Measurements from ENCODE around the gene ACTL8.

The ACTL8 gene

DNA sequence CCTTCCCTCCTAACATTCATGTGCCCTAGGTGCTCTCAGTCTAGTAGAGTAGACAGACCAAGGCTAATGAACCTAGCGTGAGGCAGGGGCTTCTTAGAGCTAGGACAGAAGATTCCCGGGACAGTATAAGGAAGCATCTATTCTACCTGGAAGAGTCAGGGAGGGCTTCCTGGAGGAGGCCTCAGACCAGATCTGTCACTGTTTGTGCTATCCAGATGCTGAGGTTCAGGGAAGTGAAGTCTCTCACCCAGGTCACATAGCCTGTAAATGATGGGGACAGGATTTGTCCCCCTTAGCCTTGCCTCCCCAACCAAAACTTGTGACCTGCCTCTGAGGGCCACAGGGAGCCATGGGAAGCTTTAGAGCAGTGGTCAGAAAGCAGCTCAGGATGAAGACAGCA lies 20.7 kb downstream of the ACTL8 start:
- POLR2A ChIA-PET, result no interaction called here
- WGBS (ENCODE audit: insufficient coverage), result 100% methylated on average over 2 of the region's 2 CpGs

GRCh38 chr1:17776426-17776825 lies 21.3 kb downstream of the ACTL8 start:
- H3K4me1 ChIP-seq (ENCODE audit: control extremely low read depth in 1 of 4, control insufficient read depth in 4 of 4, insufficient read depth in 4 of 4, low read length in 3 of 4), result no peaks in the 10 kb centered on the region
- WGBS (ENCODE audit: insufficient coverage), result 42% methylated on average over 11 of the region's 11 CpGs
- no peaks in the 10 kb centered on the region for H3K9me3 ChIP-seq (ENCODE audit: control extremely low read depth in 1 of 5, control insufficient read depth in 4 of 5, insufficient read depth in 2 of 5, low read depth in 1 of 5, low read length in 4 of 5)
- no peak for DNase-seq
- POLR2A ChIA-PET, result interaction anchor here (0.6 kb wide), 1 partner anchor 75 kb away, joined by 4 read pairs; no protein-coding TSS in a partner anchor
- H3K27ac ChIP-seq (ENCODE audit: insufficient read depth in 1 of 2, low read depth in 1 of 2, low read length in 2 of 2, poor library complexity in 1 of 2, severe bottlenecking in 2 of 2), result no peak overlapping the region
- CTCF ChIA-PET, result no interaction called here
- peaks cover 0 to 24% (median 3%) of the 10 kb centered on the region in 5 experiments for H3K27me3 ChIP-seq (replicated peaks in 2 of 5; ENCODE audit: control insufficient read depth in 4 of 5, insufficient read depth in 5 of 5, low read length in 4 of 5)
- H3K36me3 ChIP-seq (ENCODE audit: control insufficient read depth in 4 of 4, insufficient read depth in 4 of 4, low read length in 3 of 4), result no peaks in the 10 kb centered on the region
- no peak overlapping the region for H3K4me3 ChIP-seq (ENCODE audit: control insufficient read depth in 1 of 7, extremely low read depth in 1 of 7, insufficient read depth in 4 of 7, low read depth in 2 of 7, low read length in 6 of 7)

More for the DNA sequence above, 20.7 kb downstream of the ACTL8 start:
- no peaks in the 10 kb centered on the region for H3K36me3 ChIP-seq (ENCODE audit: control insufficient read depth in 4 of 4, insufficient read depth in 4 of 4, low read length in 3 of 4)
- H3K27me3 ChIP-seq (replicated peaks in 2 of 5; ENCODE audit: control insufficient read depth in 4 of 5, insufficient read depth in 5 of 5, low read length in 4 of 5), result peaks cover 0 to 24% (median 3%) of the 10 kb centered on the region in 5 experiments
- no peak overlapping the region for H3K27ac ChIP-seq (ENCODE audit: insufficient read depth in 1 of 2, low read depth in 1 of 2, low read length in 2 of 2, poor library complexity in 1 of 2, severe bottlenecking in 2 of 2)
- no peaks in the 10 kb centered on the region for H3K9me3 ChIP-seq (ENCODE audit: control extremely low read depth in 1 of 5, control insufficient read depth in 4 of 5, insufficient read depth in 2 of 5, low read depth in 1 of 5, low read length in 4 of 5)
- H3K4me3 ChIP-seq (ENCODE audit: control insufficient read depth in 1 of 7, extremely low read depth in 1 of 7, insufficient read depth in 4 of 7, low read depth in 2 of 7, low read length in 6 of 7), result no peak overlapping the region
- H3K4me1 ChIP-seq (ENCODE audit: control extremely low read depth in 1 of 4, control insufficient read depth in 4 of 4, insufficient read depth in 4 of 4, low read length in 3 of 4), result no peaks in the 10 kb centered on the region
- CTCF ChIA-PET, result no interaction called here
- DNase-seq, result no peak

DNA sequence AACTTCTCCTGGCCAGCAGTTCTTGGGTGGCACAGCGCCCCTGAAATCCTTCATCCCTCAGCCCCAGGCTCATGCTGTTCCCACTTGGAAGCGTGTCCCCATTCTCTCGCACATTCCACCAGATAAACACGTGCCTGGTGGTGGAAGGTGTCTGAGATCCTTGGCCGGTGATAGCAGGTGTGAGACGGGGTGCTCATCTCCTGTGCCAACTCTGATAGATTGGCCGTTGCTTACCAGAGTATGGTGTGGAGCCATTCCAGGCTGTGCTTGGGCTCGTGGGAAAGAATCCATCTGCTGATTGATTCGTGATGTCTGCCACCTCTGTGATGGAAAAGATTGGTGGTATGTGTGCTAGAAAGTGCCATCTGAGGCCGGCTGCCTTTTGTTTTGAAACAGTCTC lies 22.2 kb downstream of the ACTL8 start:
- ChIA-PET CTCF (no interaction called here), POLR2A (interaction anchor here (0.6 kb wide), 1 partner anchor 17 kb away, joined by 3 read pairs; no protein-coding TSS in a partner anchor)
- 84% methylated on average over 9 of the region's 10 CpGs for WGBS (ENCODE audit: insufficient coverage)
- H3K27ac ChIP-seq (ENCODE audit: insufficient read depth in 1 of 2, low read depth in 1 of 2, low read length in 2 of 2, poor library complexity in 1 of 2, severe bottlenecking in 2 of 2), result no peak overlapping the region
- H3K4me1 ChIP-seq (ENCODE audit: control extremely low read depth in 1 of 4, control insufficient read depth in 4 of 4, insufficient read depth in 4 of 4, low read length in 3 of 4), result no peaks in the 10 kb centered on the region
- no peaks in the 10 kb centered on the region for H3K36me3 ChIP-seq (ENCODE audit: control insufficient read depth in 4 of 4, insufficient read depth in 4 of 4, low read length in 3 of 4)
- H3K9me3 ChIP-seq (ENCODE audit: control extremely low read depth in 1 of 5, control insufficient read depth in 4 of 5, insufficient read depth in 2 of 5, low read depth in 1 of 5, low read length in 4 of 5), result no peaks in the 10 kb centered on the region
- H3K27me3 ChIP-seq (replicated peaks in 2 of 5; ENCODE audit: control insufficient read depth in 4 of 5, insufficient read depth in 5 of 5, low read length in 4 of 5), result peaks cover 0 to 24% (median 3%) of the 10 kb centered on the region in 5 experiments
- DNase-seq, result no peak
- no peak overlapping the region for H3K4me3 ChIP-seq (ENCODE audit: control insufficient read depth in 1 of 7, extremely low read depth in 1 of 7, insufficient read depth in 4 of 7, low read depth in 2 of 7, low read length in 6 of 7)

DNA sequence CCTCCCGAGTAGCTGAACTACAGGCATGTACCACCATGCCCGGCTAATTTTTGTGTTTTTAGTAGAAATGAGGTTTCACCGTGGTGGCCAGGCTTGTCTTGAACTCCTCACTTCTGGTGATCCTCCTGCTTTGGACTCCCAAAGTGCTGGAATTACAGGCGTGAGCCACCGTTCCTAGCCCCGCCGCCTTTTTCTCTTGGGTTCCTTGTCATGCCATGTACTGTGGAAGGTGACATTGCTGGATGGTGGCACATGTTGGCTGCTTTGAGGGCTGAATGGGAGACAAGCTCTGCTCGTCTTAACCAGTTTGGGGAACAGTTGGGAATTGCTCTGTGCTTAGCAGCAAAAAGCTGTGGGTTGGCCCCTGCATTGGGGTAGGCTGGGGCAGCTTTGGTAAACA lies 22.7 kb downstream of the ACTL8 start:
- Histone ChIP-seq H3K4me3 (ENCODE audit: control insufficient read depth in 1 of 7, extremely low read depth in 1 of 7, insufficient read depth in 4 of 7, low read depth in 2 of 7, low read length in 6 of 7) (no peak overlapping the region), H3K9me3 (ENCODE audit: control extremely low read depth in 1 of 5, control insufficient read depth in 4 of 5, insufficient read depth in 2 of 5, low read depth in 1 of 5, low read length in 4 of 5) (no peaks in the 10 kb centered on the region), H3K4me1 (ENCODE audit: control extremely low read depth in 1 of 4, control insufficient read depth in 4 of 4, insufficient read depth in 4 of 4, low read length in 3 of 4) (no peaks in the 10 kb centered on the region), H3K27ac (ENCODE audit: insufficient read depth in 1 of 2, low read depth in 1 of 2, low read length in 2 of 2, poor library complexity in 1 of 2, severe bottlenecking in 2 of 2) (no peak overlapping the region), H3K36me3 (ENCODE audit: control insufficient read depth in 4 of 4, insufficient read depth in 4 of 4, low read length in 3 of 4) (no peaks in the 10 kb centered on the region), H3K27me3 (replicated peaks in 2 of 5; ENCODE audit: control insufficient read depth in 4 of 5, insufficient read depth in 5 of 5, low read length in 4 of 5) (peaks cover 0 to 24% (median 0%) of the 10 kb centered on the region in 5 experiments)
- DNase-seq, result no peak
- CTCF ChIA-PET, result no interaction called here
- WGBS (ENCODE audit: insufficient coverage), result 84% methylated on average over 6 of the region's 8 CpGs
- POLR2A ChIA-PET, result interaction anchor here (0.6 kb wide), 1 partner anchor 17 kb away, joined by 3 read pairs; no protein-coding TSS in a partner anchor

DNA sequence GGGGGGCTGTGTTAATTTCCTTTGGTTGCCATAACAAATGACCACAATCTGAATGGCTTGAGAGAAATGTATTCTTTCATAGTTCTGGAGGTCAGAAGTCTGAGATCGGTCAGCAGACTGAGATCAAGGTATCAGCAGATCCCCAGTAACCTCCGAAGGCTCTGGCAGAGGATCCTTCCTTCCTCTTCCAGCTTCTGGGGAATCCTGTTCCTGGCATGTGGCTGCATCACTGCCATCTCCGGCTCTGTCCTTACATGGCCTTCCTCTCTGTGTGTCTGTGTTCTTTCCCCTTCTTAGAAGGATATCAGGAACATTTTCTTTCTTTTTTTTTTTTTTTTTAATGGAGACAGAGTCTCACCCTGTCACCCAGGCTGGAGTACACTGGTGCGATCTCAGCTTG lies 25.8 kb downstream of the ACTL8 start:
- Histone ChIP-seq H3K27ac (ENCODE audit: insufficient read depth in 1 of 2, low read depth in 1 of 2, low read length in 2 of 2, poor library complexity in 1 of 2, severe bottlenecking in 2 of 2) (no peak overlapping the region), H3K27me3 (replicated peaks in 2 of 5; ENCODE audit: control insufficient read depth in 4 of 5, insufficient read depth in 5 of 5, low read length in 4 of 5) (peaks cover 0 to 14% (median 0%) of the 10 kb centered on the region in 5 experiments), H3K4me3 (ENCODE audit: control insufficient read depth in 1 of 7, extremely low read depth in 1 of 7, insufficient read depth in 4 of 7, low read depth in 2 of 7, low read length in 6 of 7) (no peak overlapping the region), H3K36me3 (ENCODE audit: control insufficient read depth in 4 of 4, insufficient read depth in 4 of 4, low read length in 3 of 4) (no peaks in the 10 kb centered on the region), H3K9me3 (ENCODE audit: control extremely low read depth in 1 of 5, control insufficient read depth in 4 of 5, insufficient read depth in 2 of 5, low read depth in 1 of 5, low read length in 4 of 5) (no peaks in the 10 kb centered on the region), H3K4me1 (ENCODE audit: control extremely low read depth in 1 of 4, control insufficient read depth in 4 of 4, insufficient read depth in 4 of 4, low read length in 3 of 4) (no peaks in the 10 kb centered on the region)
- ChIA-PET POLR2A (no interaction called here), CTCF (no interaction called here)
- no peak for DNase-seq
- 76% methylated on average over 2 of the region's 4 CpGs for WGBS (ENCODE audit: insufficient coverage)

- Histone ChIP-seq H3K36me3 (ENCODE audit: control insufficient read depth in 4 of 4, insufficient read depth in 4 of 4, low read length in 3 of 4) (no peaks in the 10 kb centered on the region), H3K27ac (ENCODE audit: insufficient read depth in 1 of 2, low read depth in 1 of 2, low read length in 2 of 2, poor library complexity in 1 of 2, severe bottlenecking in 2 of 2) (no peak overlapping the region), H3K9me3 (ENCODE audit: control extremely low read depth in 1 of 5, control insufficient read depth in 4 of 5, insufficient read depth in 2 of 5, low read depth in 1 of 5, low read length in 4 of 5) (no peaks in the 10 kb centered on the region), H3K4me3 (ENCODE audit: control insufficient read depth in 1 of 7, extremely low read depth in 1 of 7, insufficient read depth in 4 of 7, low read depth in 2 of 7, low read length in 6 of 7) (no peak overlapping the region), H3K4me1 (ENCODE audit: control extremely low read depth in 1 of 4, control insufficient read depth in 4 of 4, insufficient read depth in 4 of 4, low read length in 3 of 4) (no peaks in the 10 kb centered on the region), H3K27me3 (replicated peaks in 2 of 5; ENCODE audit: control insufficient read depth in 4 of 5, insufficient read depth in 5 of 5, low read length in 4 of 5) (peaks cover 0 to 27% (median 0%) of the 10 kb centered on the region in 5 experiments)
- WGBS (ENCODE audit: insufficient coverage), result 95% methylated on average over 2 of the region's 5 CpGs
- ChIA-PET POLR2A (no interaction called here), CTCF (no interaction called here)
- DNase-seq, result no peak
Measured at GRCh38 chr1:17789926-17790325, 34.8 kb downstream of the ACTL8 start.

- no peaks in the 10 kb centered on the region for H3K36me3 ChIP-seq (ENCODE audit: control insufficient read depth in 4 of 4, insufficient read depth in 4 of 4, low read length in 3 of 4)
- H3K27me3 ChIP-seq (replicated peaks in 2 of 5; ENCODE audit: control insufficient read depth in 4 of 5, insufficient read depth in 5 of 5, low read length in 4 of 5), result peaks cover 0 to 31% (median 4%) of the 10 kb centered on the region in 5 experiments
- no peak overlapping the region for H3K4me3 ChIP-seq (ENCODE audit: control insufficient read depth in 1 of 7, extremely low read depth in 1 of 7, insufficient read depth in 4 of 7, low read depth in 2 of 7, low read length in 6 of 7)
- H3K4me1 ChIP-seq (ENCODE audit: control extremely low read depth in 1 of 4, control insufficient read depth in 4 of 4, insufficient read depth in 4 of 4, low read length in 3 of 4), result no peaks in the 10 kb centered on the region
- POLR2A ChIA-PET, result no interaction called here
- WGBS (ENCODE audit: insufficient coverage), result 92% methylated on average over 4 of the region's 4 CpGs
- no peaks in the 10 kb centered on the region for H3K9me3 ChIP-seq (ENCODE audit: control extremely low read depth in 1 of 5, control insufficient read depth in 4 of 5, insufficient read depth in 2 of 5, low read depth in 1 of 5, low read length in 4 of 5)
- no peak for DNase-seq
- CTCF ChIA-PET, result no interaction called here
- H3K27ac ChIP-seq (ENCODE audit: insufficient read depth in 1 of 2, low read depth in 1 of 2, low read length in 2 of 2, poor library complexity in 1 of 2, severe bottlenecking in 2 of 2), result no peak overlapping the region
Measured at GRCh38 chr1:17790383-17791054, 35.4 kb downstream of the ACTL8 start.
